HEK293T (cell line): ENCODE data around the gene ALX3.

Experiments used
- ARNT ChIP-seq: fragments of 450-650 bp; IDR thresholded peaks from 2 replicates; pipeline ENCODE4 v1.6.1; 2017; ENCODE audit warnings: mild to moderate bottlenecking
- BHLHE40 ChIP-seq: fragments of 450-650 bp; IDR thresholded peaks from 2 replicates; pipeline ENCODE4 v1.6.1; 2016; ENCODE audit warnings: mild to moderate bottlenecking, moderate library complexity, borderline replicate concordance
- CTBP1 ChIP-seq: fragments of 450-650 bp; IDR thresholded peaks from 2 replicates; pipeline ENCODE4 v1.6.1; 2016; ENCODE audit warnings: borderline replicate concordance
- ELF4 ChIP-seq: fragments of 450-650 bp; IDR thresholded peaks from 2 replicates; pipeline ENCODE4 v1.6.1; 2017; ENCODE audit warnings: antibody characterized with exemption
- FOXA1 ChIP-seq: fragments of 450-650 bp; IDR thresholded peaks from 2 replicates; pipeline ENCODE4 v1.6.1; 2016; ENCODE audit warnings: mild to moderate bottlenecking
- FOXK2 ChIP-seq: fragments of 450-650 bp; IDR thresholded peaks from 2 replicates; pipeline ENCODE4 v1.6.1; 2016; ENCODE audit warnings: mild to moderate bottlenecking
- FOXM1 ChIP-seq: fragments of 450-650 bp; IDR thresholded peaks from 2 replicates; pipeline ENCODE4 v1.6.1; 2017; ENCODE audit warnings: mild to moderate bottlenecking, borderline replicate concordance
- L3MBTL2 ChIP-seq: fragments of 450-650 bp; conservative IDR thresholded peaks from 2 replicates; pipeline ENCODE4 v1.6.1; 2016; ENCODE audit warnings: mild to moderate bottlenecking
- LEF1 ChIP-seq: fragments of 450-650 bp; IDR thresholded peaks from 2 replicates; pipeline ENCODE4 v1.6.1; 2017; ENCODE audit warnings: mild to moderate bottlenecking, borderline replicate concordance
- NFRKB ChIP-seq: fragments of 450-650 bp; IDR thresholded peaks from 2 replicates; pipeline ENCODE4 v1.6.1; 2016; ENCODE audit warnings: mild to moderate bottlenecking, moderate library complexity
- PKNOX1 ChIP-seq: fragments of 450-650 bp; IDR thresholded peaks from 2 replicates; pipeline ENCODE4 v1.6.1; 2016
- SP1 ChIP-seq: fragments of 450-650 bp; IDR thresholded peaks from 2 replicates; pipeline ENCODE4 v1.6.1; 2017
- SUZ12 ChIP-seq: fragments of 450-650 bp; IDR thresholded peaks from 2 replicates; pipeline ENCODE4 v1.6.1; 2016; ENCODE audit warnings: mild to moderate bottlenecking
- TARDBP ChIP-seq: fragments of 450-650 bp; IDR thresholded peaks from 2 replicates; pipeline ENCODE4 v1.6.1; 2016

GRCh38 chr1:110087812-110088738 lies 17.6 kb upstream of the ALX3 start:
- no peak for TF ChIP-seq FOXA1
- no peak for TF ChIP-seq BHLHE40
- TF ChIP-seq PKNOX1 = no peak
- no peak for TF ChIP-seq CTBP1
- TF ChIP-seq ELF4 = no peak
- TF ChIP-seq FOXM1 = no peak
- no peak for TF ChIP-seq SUZ12
- TF ChIP-seq SP1 = no peak
- TF ChIP-seq TARDBP = no peak
- TF ChIP-seq NFRKB = no peak
- TF ChIP-seq FOXK2 = no peak
- TF ChIP-seq L3MBTL2 = no peak
- no peak for TF ChIP-seq ARNT
- no peak for TF ChIP-seq LEF1
